BJ (cell line): ENCODE data around the gene NCK2. TPM values are rescaled to one million over a fixed set of nuclear protein-coding genes. Genes with fewer than 3 reads are reported as not detected.

Source experiments
- CTCF ChIA-PET: fragments of 350-600 bp; formaldehyde crosslinking; extraction: SDS; loops from one replicate; lab custom pipeline; 2021; ENCODE audit warnings: antibody characterized with exemption, inconsistent platforms; lab: Yijun Ruan, JAX
- POLR2A ChIA-PET: fragments of 300-600 bp; sonication (Branson Sonifier 250); formaldehyde crosslinking; extraction: SDS; loops from one replicate; lab custom pipeline; 2021; ENCODE audit warnings: antibody characterized with exemption; lab: Charles Lee
- DNase-seq: peaks from one replicate; pipeline ENCODE4 v3.0.0-alpha.2; 2011; ENCODE audit warnings: low read depth
- H3K27me3 ChIP-seq: 2 replicates; pipeline ENCODE4 v1.6.0; 2011; ENCODE audit warnings: low read length; ENCODE audit not compliant: control insufficient read depth, insufficient read depth
- H3K36me3 ChIP-seq: 2 replicates; pipeline ENCODE4 v1.5.1; 2011; ENCODE audit warnings: low read length; ENCODE audit not compliant: control insufficient read depth, insufficient read depth
- H3K4me3 ChIP-seq: 2 replicates; pipeline ENCODE4 v1.5.1; 2011; ENCODE audit warnings: low read depth, mild to moderate bottlenecking, control low read depth, low read length
- CTCF ChIP-seq: IDR thresholded peaks from 2 replicates; pipeline ENCODE4 v1.5.1; 2011; ENCODE audit warnings: low read depth, mild to moderate bottlenecking, control low read depth, inconsistent platforms, low read length, moderate library complexity; ENCODE audit not compliant: insufficient read depth
- polyA plus RNA-seq: library from polyadenylated mRNA; depleted of rRNA; stranded (reverse); fragments of >200 nt; gene quantifications from 2 replicates; pipeline ENCODE4 v1.2.3, GENCODE V29; 2011

The NCK2 gene
- polyA plus RNA-seq, 1 experiment: 32.9 TPM

GRCh38 chr2:105760639-105761337 is 16.1 kb downstream of the NCK2 start:
- CTCF ChIA-PET: no interaction called here
- DNase-seq: no peak
- no peak overlapping the region for H3K4me3 ChIP-seq
- TF ChIP-seq CTCF: no peak
- POLR2A ChIA-PET: no interaction called here
- no peaks in the 10 kb centered on the region for H3K36me3 ChIP-seq
- H3K27me3 ChIP-seq: no peaks in the 10 kb centered on the region

- ChIA-PET CTCF (no interaction called here), POLR2A (interaction anchor here (0.6 to 0.8 kb wide), 2 partner anchors 10 to 23 kb away, joined by 3 read pairs; no protein-coding TSS in a partner anchor)
- no peak for TF ChIP-seq CTCF
- no peak overlapping the region for H3K4me3 ChIP-seq
- no peaks in the 10 kb centered on the region for H3K36me3 ChIP-seq
- DNase-seq: no peak
- no peaks in the 10 kb centered on the region for H3K27me3 ChIP-seq
Measured at GRCh38 chr2:105761931-105762515, 17.3 kb downstream of the NCK2 start.

- H3K4me3 ChIP-seq: no peak overlapping the region
- no peak for TF ChIP-seq CTCF
- no peaks in the 10 kb centered on the region for H3K27me3 ChIP-seq
- ChIA-PET POLR2A (no interaction called here), CTCF (no interaction called here)
- H3K36me3 ChIP-seq: no peaks in the 10 kb centered on the region
- DNase-seq: no peak
Measured at GRCh38 chr2:105763076-105763475, 18.4 kb downstream of the NCK2 start.

DNA sequence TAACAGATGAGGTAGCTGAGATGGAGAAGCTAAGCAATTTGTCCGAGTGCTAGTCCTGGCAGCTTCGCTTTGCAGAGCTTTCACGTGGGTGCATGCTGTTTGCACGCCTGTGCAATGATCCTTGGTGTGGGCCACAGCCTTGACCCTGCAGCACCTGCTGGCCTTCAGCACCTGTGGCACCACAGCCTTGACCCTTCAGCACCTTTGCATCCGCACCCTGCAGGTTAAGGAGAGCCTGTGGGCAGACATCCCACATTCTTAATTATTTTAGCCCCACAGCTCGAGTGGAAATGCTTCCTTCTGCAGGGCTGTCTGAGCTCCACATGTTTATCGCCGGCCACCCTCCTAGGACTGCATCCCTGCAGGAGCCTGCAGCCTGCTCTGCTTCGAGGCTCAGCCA is 19.3 kb downstream of the NCK2 start:
- ChIA-PET POLR2A (interaction anchor here (0.6 kb wide), 1 partner anchor 65 kb away, joined by 3 read pairs; no protein-coding TSS in a partner anchor), CTCF (no interaction called here)
- no peak for TF ChIP-seq CTCF
- Histone ChIP-seq H3K4me3 (no peak overlapping the region), H3K36me3 (no peaks in the 10 kb centered on the region), H3K27me3 (no peaks in the 10 kb centered on the region)
- no peak for DNase-seq

- no peaks in the 10 kb centered on the region for H3K27me3 ChIP-seq
- no peaks in the 10 kb centered on the region for H3K36me3 ChIP-seq
- H3K4me3 ChIP-seq: no peak overlapping the region
- ChIA-PET POLR2A (no interaction called here), CTCF (no interaction called here)
- no peak for DNase-seq
- no peak for TF ChIP-seq CTCF
Measured at GRCh38 chr2:105765415-105766299, 20.9 kb downstream of the NCK2 start.
